IPS-11a (cell line): ENCODE measurements around the gene RHOXF2.
"Not testable (repeated sequence)": the region's sequence is repeated elsewhere in the genome, so short reads cannot be mapped to it uniquely, and the experiment has no call there.

Experiments used
- H3K4me3 ChIP-seq: one replicate; pipeline ENCODE4 v1.5.1; 2013; ENCODE audit warnings: low read depth, low read length, control low read depth

RHOXF2 gene

GRCh38 chrX:120158313-120158712, at the start of gene RHOXF2:
RHOXF2 (plus strand) TSS chrX:120158613; CDS start chrX:120158751, 138 bp downstream.
- not testable (repeated sequence) for H3K4me3 ChIP-seq

GRCh38 chrX:120109378-120109777, 49.0 kb upstream of the RHOXF2 start:
- H3K4me3 ChIP-seq, result no peak overlapping the region

GRCh38 chrX:120111611-120112010, 46.8 kb upstream of the RHOXF2 start:
- no peak overlapping the region for H3K4me3 ChIP-seq

GRCh38 chrX:120115438-120115963, 42.9 kb upstream of the RHOXF2 start, which contains the start of gene RHOXF1:
RHOXF1 (minus strand) TSS chrX:120115913; CDS start chrX:120115862, 51 bp downstream.
- no peak within 1 kb of the TSS for H3K4me3 ChIP-seq

GRCh38 chrX:120120223-120120622, 38.2 kb upstream of the RHOXF2 start:
- H3K4me3 ChIP-seq, result no peak overlapping the region

GRCh38 chrX:120125444-120125843, 33.0 kb upstream of the RHOXF2 start:
- H3K4me3 ChIP-seq, result no peak overlapping the region

- H3K4me3 ChIP-seq, result not testable (repeated sequence)
Measured at GRCh38 chrX:120128306-120128846, 30.0 kb upstream of the RHOXF2 start.

- no peak overlapping the region for H3K4me3 ChIP-seq
Measured at GRCh38 chrX:120136128-120136527, 22.3 kb upstream of the RHOXF2 start.

- H3K4me3 ChIP-seq, result no peak overlapping the region
Measured at GRCh38 chrX:120136840-120137239, 21.6 kb upstream of the RHOXF2 start.

GRCh38 chrX:120137439-120137838, 21.0 kb upstream of the RHOXF2 start:
- no peak overlapping the region for H3K4me3 ChIP-seq

- no peak overlapping the region for H3K4me3 ChIP-seq
Measured at GRCh38 chrX:120140293-120140981, 18.0 kb upstream of the RHOXF2 start.

GRCh38 chrX:120144178-120144844, 14.1 kb upstream of the RHOXF2 start:
- no peak overlapping the region for H3K4me3 ChIP-seq

- no peak overlapping the region for H3K4me3 ChIP-seq
Measured at GRCh38 chrX:120145295-120145925, 13.0 kb upstream of the RHOXF2 start.

GRCh38 chrX:120146323-120146722, 12.1 kb upstream of the RHOXF2 start:
- H3K4me3 ChIP-seq, result not testable (repeated sequence)

- H3K4me3 ChIP-seq, result no peak overlapping the region
Measured at GRCh38 chrX:120147537-120147936, 10.9 kb upstream of the RHOXF2 start.

- H3K4me3 ChIP-seq, result not testable (repeated sequence)
Measured at GRCh38 chrX:120150109-120150744, 8.2 kb upstream of the RHOXF2 start.

- H3K4me3 ChIP-seq, result not testable (repeated sequence)
Measured at GRCh38 chrX:120159086-120159485, 673 bp downstream of the RHOXF2 start.

GRCh38 chrX:120193254-120193653, 34.8 kb downstream of the RHOXF2 start:
- not testable (repeated sequence) for H3K4me3 ChIP-seq

GRCh38 chrX:120193720-120194119, 35.3 kb downstream of the RHOXF2 start:
- not testable (repeated sequence) for H3K4me3 ChIP-seq

- not testable (repeated sequence) for H3K4me3 ChIP-seq
Measured at GRCh38 chrX:120195786-120196185, 37.4 kb downstream of the RHOXF2 start.
